Lower leg skin (tissue), 4 donors: ENCODE data around the gene STYXL2. TPM values are rescaled to one million over a fixed set of nuclear protein-coding genes. Genes with fewer than 3 reads are reported as not detected.

Experiments used
- DNase-seq, 2 donors: peaks; one replicate each; pipeline ENCODE4 v3.0.0-alpha.2; 2019; ENCODE audit warnings: low spot score in 2 of 2
- H3K4me3 ChIP-seq: fragments of 200-600 bp; sonication (generic); 2 replicates; pipeline ENCODE4 v1.5.1; 2017; ENCODE audit warnings: mild to moderate bottlenecking, low read depth; ENCODE audit not compliant: poor library complexity, severe bottlenecking
- CTCF ChIP-seq, 3 donors: fragments of 450-650 bp; IDR thresholded peaks; one replicate each; pipeline ENCODE4 v1.5.1; 2016; ENCODE audit warnings: antibody characterized with exemption in 3 of 3, mild to moderate bottlenecking in 3 of 3, moderate library complexity in 2 of 3
- POLR2A ChIP-seq, 2 donors: fragments of 450-650 bp; IDR thresholded peaks; one replicate each; pipeline ENCODE4 v1.6.1; 2016 to 2017; ENCODE audit warnings: antibody characterized with exemption in 2 of 2, mild to moderate bottlenecking in 1 of 2, moderate library complexity in 1 of 2
- WGBS, 2 donors: methylation state at CpG; one replicate each; pipeline ENCODE4 v1.1.5; 2018; 5-methylcytosine and 5-hydroxymethylcytosine counted together
- intact Hi-C: fragments of 100-400 bp; cut with DNase I; formaldehyde crosslinking; loops from one replicate; pipeline ENCODE4 v1.15.0; 2023; ENCODE audit warnings: low total_unique reads
- total RNA-seq, 4 donors: library from RNA; depleted of rRNA; stranded (reverse); fragments of >200 nt; gene quantifications; one replicate each; pipeline ENCODE4 v1.1.0, GENCODE V29; 2016

Gene STYXL2
- total RNA-seq, 4 donors from 2014 or later: not detected

- TF ChIP-seq POLR2A (IDR thresholded peaks at IDR 0.05) (no peak), CTCF (IDR thresholded peaks at IDR 0.05) (no peak)
- no peak overlapping the region for H3K4me3 ChIP-seq
- no peak for DNase-seq
- intact Hi-C loops: no loop called here
- 83 to 85% methylated on average over 8 of the region's 8 CpGs for WGBS, 2 donors
These were observed 815 bp downstream of the STYXL2 start for GRCh38 chr1:167094690-167095089.

- no peak overlapping the region for H3K4me3 ChIP-seq
- WGBS, 2 donors: 9 to 12% methylated on average over 5 of the region's 5 CpGs
- no peak for DNase-seq
- intact Hi-C loops: no loop called here
- no peak for TF ChIP-seq POLR2A (IDR thresholded peaks at IDR 0.05)
- TF ChIP-seq CTCF (IDR thresholded peaks at IDR 0.05): no peak
These were observed 1.5 kb downstream of the STYXL2 start for GRCh38 chr1:167095368-167095767.

- WGBS, 2 donors: 64 to 73% methylated on average over 1 of the region's 1 CpG
- no peak overlapping the region for H3K4me3 ChIP-seq
- no peak for DNase-seq
- TF ChIP-seq CTCF (IDR thresholded peaks at IDR 0.05) (no peak), POLR2A (IDR thresholded peaks at IDR 0.05) (no peak)
- intact Hi-C loops: no loop called here
These were observed 6.0 kb downstream of the STYXL2 start for GRCh38 chr1:167099851-167100250.

- WGBS, 2 donors: 85 to 88% methylated on average over 2 of the region's 2 CpGs
- no peak for DNase-seq
- TF ChIP-seq POLR2A (IDR thresholded peaks at IDR 0.05): no peak
- TF ChIP-seq CTCF (IDR thresholded peaks at IDR 0.05): no peak
- intact Hi-C loops: no loop called here
- H3K4me3 ChIP-seq: no peak overlapping the region
These were observed 6.9 kb downstream of the STYXL2 start for GRCh38 chr1:167100730-167101129.

- intact Hi-C loops: no loop called here
- TF ChIP-seq CTCF (IDR thresholded peaks at IDR 0.05) (no peak), POLR2A (IDR thresholded peaks at IDR 0.05) (no peak)
- H3K4me3 ChIP-seq: no peak overlapping the region
- DNase-seq: no peak
- 69 to 92% methylated on average over 2 of the region's 2 CpGs for WGBS, 2 donors
These were observed 7.9 kb downstream of the STYXL2 start for GRCh38 chr1:167101754-167102153.

GRCh38 chr1:167102906-167103573, 9.2 kb downstream of the STYXL2 start:
- H3K4me3 ChIP-seq: no peak overlapping the region
- DNase-seq: no peak
- intact Hi-C loops: no loop called here
- WGBS, 2 donors: 70 to 77% methylated on average over 5 of the region's 5 CpGs
- TF ChIP-seq POLR2A (IDR thresholded peaks at IDR 0.05) (no peak), CTCF (IDR thresholded peaks at IDR 0.05) (no peak)
